GM19240 (cell line): ENCODE data around the gene TMEM218.
"Not testable (repeated sequence)": the region's sequence is repeated elsewhere in the genome, so short reads cannot be mapped to it uniquely, and the experiment has no call there.

Source experiments
- DNase-seq: peaks from one replicate; pipeline ENCODE4 v3.0.0; 2011; ENCODE audit warnings: low spot score; ENCODE audit not compliant: insufficient read length

TMEM218 gene

DNA sequence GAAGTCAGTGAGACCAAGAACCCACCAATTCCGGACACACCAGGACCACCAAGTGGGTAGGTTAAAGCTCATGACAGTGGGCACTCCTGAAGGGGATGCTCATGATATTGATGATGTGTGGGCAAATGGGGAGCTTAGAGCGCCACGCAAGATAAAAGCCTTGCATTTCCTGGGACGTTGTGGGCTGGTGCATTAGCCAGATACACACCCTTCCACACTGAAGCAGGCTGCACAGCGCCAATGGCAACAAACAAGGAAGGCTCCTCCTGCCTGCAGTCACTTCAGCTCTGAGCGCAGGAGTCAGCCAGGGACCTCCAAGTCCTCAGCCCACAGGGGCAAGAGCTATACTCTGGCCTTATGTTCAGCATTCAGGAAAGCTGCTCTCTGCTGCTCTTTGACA is 20.6 kb downstream of the TMEM218 start:
- no peak for DNase-seq

DNA sequence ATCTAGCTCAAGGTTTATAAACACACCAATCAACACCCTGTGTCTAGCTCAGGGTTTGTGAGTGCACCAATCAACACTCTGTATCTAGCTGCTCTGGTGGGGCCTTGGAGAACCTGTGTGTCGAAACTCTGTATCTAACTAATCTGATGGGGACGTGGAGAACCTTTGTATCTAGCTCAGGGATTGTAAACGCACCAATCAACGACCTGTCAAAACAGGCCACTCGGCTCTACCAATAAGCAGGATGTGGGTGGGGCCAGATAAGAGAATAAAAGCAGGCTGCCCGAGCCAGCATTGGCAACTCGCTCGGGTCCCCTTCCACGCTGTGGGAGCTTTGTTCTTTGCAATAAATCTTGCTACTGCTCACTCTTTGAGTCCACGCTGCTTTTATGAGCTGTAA is 21.3 kb downstream of the TMEM218 start:
- DNase-seq: not testable (repeated sequence)

DNA sequence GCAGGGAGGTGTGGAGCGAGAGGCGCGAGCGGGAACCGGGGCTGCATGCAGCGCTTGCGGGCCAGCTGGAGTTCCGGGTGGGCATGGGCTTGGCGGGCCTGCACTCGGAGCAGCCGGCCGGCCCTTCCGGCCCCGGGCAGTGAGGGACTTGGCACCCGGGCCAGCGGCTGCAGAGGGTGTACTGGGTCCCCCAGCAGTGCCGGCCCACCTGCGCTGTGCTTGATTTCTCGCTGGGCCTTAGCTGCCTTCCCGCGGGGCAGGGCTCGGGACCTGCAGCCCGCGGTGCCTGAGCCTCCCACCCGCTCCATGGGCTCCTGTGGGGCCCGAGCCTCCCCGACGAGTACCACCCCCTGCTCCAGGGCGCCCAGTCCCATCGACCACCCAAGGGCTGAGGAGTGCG is 21.9 kb downstream of the TMEM218 start:
- DNase-seq: not testable (repeated sequence)

DNA sequence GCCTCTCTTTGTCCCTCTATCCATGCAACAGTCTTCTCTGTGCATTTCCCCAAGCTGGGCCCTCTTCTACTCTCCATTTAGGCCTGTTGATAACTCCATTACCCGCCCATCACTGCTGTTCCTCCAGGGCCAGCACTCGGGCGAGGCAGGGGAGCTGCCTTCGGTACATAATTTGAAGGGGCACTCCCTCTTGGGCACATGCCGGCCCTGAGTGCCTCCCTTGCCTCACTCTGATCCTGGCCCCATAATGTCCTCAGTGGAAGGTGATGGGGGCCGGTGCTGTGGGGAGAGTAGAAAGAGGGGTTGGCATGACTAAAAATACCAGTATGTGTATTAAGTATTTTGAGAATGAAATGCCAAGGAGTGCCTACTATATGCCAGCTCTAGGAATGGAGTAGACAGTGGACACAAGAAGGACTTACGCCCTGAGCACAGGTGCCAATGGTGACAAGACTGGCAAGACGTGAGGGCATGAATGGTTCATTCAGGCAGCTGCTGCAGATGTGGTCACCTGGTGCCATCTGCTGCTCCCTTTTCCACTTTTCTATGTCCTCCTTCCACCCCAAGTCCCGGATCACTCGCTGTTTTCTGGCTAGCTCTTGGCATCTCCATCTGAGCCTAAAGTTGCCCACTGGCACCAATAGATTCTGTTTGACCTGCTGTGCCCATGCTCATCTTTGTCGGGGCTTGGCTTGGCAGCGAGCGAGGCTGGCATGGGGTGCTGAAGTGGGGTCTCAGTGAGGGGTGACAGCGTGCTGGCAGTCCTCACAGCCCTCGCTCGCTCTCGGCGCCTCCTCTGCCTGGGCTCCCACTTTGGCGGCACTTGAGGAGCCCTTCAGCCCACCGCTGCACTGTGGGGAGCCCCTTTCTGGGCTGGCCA is 22.6 kb downstream of the TMEM218 start:
- no peak for DNase-seq

DNA sequence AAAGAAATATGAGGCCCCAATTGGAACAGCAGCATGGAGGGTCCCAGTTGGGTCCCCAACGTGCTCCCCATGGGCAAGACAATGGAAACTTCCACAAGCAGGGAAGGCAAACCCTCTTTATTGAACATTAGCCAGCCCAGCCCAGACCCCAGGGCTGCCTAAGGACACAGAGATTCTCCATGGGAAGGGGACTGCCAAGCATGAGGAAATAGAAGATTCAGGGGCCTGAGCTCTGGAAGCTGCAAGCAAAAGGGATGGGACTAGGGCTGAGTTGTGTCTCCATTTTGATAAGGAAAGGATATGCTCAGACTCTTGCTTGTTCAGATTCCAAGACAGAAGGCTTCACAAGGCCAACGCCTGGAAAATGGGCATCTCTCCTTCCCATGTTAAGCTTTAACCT is 23.3 kb downstream of the TMEM218 start:
- DNase-seq: no peak

DNA sequence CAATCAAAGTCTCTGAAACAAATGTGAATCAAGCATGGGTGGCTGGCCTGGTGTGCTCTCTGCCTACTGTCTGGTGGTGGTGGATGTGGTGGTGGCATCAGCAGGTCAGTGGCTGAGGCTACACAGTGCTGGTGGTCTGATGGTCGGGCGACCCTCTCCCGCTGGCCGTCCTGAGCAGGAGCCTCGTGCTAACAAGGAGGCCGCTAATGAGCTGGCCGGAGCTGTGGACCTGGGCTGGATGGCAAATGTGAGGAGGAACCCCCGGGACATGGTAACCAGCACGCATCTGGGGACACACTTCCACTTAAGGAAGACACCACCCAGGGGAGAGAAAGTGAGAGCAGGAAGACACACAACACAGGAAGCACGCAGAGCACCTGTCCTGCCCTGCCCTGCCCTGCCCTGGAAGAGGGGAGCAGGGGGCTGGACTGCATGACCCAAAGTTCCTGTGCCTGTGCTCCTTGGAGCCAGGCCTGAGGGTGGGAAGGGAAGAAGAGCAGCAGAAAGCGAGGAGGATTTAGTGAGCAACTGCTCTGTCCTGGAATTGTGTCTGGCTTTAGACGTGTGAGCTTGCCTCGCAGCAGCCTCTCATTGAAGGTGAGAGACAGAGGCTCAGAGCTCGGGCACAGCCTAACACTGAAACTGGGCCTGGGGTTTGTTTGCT is 24.7 kb downstream of the TMEM218 start:
- DNase-seq: no peak

DNA sequence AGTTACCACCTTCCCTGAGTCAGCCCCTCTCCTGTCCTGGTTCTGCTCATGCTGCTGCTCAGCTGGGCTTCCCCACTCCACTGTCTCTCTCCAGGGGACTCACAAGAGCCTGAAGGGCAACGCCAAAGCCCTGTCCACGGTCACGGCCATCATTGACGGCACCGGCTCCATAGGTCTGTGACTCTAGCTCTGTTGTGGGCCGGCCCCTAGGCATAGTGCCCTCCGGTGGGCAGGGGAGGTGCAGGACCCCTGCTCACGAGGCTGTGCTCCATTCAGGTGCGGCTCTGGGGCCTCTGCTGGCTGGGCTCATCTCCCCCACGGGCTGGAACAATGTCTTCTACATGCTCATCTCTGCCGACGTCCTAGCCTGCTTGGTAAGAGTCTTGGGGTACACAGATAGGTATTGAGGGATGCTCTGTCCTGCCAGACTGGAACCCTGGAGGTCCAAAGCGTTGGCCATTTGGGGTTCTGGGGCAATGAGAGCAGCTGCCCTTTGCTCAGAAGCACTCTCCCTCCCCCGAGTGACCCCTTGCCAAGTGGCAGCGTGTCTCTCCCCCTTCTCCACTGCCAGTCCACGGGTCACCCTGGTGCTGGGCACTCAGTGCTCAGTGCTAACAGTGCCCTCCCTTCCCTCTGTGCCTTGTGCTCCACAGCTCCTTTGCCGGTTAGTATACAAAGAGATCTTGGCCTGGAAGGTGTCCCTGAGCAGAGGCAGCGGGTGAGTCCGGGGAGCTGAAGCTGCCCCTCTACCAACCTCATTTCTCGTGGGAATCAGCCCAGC is 25.9 kb downstream of the TMEM218 start:
- DNase-seq: no peak

DNA sequence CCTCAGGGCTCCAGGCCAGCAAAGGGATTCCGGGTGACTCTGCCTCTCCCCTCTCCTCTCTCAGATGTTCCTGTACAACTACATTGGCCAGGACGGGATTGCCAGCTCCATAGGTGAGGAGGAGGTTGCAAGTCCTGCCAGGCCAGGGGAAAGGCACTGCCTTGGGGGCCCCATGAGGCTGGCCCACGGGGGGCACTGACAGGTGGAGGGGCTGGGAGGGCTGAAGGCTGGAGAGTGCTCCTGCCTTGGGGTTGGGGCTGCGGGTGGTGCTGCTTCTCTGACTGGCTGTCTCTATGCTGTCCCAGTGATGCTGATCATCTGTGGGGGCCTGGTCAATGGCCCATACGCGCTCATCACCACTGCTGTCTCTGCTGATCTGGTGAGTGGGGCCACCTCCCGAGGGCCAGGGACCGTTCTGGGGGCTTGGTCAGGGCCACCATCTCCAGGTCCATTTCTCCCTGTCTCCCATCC is 26.6 kb downstream of the TMEM218 start:
- no peak for DNase-seq

DNA sequence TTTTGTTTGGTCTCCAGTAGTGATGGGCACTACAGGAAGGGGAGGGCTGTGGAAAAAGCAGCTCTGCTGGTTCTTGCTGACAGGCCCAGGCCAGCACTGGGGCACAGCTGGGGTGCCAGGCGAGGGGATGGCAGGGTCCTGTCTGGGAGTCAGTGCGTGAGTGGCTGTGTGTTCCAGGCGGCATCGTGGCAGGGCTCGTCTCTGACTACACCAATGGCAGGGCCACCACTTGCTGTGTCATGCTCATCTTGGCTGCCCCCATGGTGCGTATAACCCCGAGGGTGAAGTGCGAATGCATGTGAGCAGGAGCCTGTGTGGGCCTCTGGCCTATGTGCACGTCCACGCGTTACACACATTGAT is 27.4 kb downstream of the TMEM218 start:
- DNase-seq: no peak

DNA sequence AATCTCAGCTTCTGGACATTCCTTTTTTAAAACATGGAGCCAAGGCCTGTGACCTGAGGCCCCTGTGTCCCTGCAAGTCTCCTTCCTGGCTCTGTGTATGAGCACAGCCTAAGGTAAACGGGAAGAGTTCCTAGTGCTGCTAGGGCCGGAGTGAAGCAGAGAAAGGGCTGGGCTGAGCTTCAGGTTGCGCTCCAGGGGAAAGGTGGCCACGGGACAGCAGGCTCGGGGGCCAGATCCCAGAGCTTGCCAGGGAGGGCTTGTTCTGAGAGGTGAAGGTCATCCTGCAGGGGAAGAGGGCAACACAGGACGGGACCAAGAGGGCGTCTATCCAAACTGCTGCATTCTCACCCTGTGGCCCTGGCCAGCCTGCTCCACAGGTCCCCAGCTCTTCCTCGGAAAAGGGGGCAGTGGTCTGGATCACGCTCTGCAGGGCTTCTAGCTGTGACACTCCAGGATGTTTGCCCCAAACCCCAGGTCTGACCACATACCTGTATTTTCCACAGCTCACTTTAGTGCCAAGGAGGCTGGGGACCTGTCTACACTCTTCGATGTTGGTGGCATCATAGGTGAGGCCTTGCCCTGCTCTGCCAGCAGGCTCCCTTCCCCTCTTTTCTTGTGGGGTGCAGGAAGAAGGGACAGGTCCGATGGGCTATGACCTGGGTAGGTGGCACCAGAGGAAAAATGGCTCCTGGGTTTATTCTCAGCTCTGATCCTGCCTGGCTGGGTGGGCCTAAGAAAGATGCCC is 27.9 kb downstream of the TMEM218 start:
- no peak for DNase-seq

DNA sequence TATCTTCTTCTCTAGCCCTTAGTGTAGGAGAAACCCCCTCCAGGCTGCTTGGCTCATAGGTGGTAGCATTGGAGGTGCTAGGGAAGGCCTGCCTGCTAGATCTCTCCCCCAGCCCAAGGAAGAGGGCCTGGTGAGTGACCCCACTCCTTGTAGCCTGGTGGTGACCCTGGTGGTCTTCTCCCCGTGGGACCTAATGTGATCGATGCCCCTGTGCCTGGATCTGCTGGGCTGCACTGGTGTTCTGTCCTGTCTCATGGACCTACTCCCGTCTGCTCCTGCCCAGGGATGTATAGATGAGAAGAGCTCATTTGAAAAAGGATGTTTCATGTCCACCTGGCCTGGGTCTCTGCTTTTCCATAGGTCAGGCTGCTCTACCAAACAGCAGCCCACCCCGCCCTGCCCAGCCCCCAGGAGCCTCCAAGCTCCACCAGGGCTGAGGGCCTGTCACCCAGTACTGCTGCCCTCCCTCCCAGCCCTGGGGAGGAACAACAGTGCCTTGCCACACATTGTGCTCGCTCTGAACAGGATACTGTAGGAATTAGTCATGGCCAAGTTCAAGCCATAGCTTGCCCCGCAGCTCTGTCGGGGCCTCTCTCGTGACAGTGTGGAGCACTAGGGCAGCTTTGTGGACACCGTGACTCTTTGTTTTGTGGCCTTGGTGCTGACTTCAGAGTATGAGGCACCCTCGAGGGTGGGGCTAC is 28.7 kb downstream of the TMEM218 start:
- DNase-seq: no peak

DNA sequence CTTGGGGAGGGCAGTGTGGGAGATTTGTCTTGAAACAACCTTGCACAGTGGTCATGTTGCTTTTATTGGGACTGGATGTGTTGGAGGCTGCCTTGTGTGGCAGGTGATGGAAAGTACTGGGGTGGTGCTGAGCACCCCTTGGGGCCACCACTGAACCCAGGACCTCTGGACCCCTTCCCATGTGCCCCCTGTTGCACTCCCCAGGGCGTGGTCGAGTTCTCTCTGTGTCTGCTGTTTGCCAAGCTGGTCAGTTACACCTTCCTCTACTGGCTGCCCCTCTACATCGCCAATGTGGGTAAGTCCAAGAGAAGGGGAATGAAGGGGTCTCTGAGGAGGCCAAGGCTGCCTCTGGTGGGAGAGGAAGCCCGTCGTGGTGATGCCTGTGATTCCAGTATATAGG is 29.4 kb downstream of the TMEM218 start:
- no peak for DNase-seq

DNA sequence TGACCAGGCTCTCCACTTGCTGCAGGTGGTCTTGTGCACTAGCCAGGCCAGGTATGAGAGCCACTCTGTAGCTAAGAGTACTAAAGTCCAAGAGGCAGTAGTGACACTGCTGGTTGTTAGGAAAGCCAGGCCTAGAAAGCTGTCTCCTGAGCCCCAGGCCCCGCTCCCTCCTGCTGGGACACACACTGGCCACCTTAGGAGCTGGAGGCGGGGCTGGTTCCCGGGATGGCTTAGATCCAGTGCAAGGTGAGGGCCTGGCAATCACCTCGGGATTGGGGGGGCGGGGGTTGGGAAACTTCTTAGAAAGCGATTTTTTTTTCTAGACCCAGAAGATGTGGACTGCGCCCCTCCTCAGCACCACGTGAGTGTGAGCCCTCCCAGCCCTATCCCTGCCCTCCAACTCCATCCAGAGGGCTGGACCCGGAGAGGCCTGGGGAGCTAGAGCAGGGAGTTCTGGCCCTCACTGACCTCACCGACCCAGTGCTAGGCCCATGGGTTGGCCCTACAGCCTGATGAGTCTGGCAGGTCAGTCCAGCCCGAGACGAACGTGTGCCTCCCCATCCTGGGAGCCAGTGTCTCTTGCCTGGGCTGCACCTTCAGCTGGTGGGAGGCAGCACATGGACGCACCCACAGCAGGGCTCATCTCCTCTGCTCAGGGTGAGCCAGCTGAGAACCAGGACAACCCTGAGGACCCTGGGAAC is 30.2 kb downstream of the TMEM218 start:
- no peak for DNase-seq

DNA sequence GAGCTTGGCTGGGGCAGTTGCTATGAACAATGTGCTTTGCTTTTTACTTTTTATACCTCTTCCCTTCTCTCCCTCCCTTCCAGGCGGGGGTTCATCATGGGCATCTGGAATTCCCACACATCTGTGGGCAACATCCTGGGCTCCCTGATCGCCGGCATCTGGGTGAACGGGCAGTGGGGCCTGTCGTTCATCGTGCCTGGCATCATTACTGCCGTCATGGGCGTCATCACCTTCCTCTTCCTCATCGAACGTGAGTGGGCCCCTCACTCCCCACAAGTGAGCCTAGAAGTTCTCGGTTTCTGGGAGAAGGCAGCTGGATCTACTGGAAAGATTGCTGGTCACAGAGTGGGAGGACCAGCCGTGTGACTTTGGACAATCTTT is 30.9 kb downstream of the TMEM218 start:
- no peak for DNase-seq

DNA sequence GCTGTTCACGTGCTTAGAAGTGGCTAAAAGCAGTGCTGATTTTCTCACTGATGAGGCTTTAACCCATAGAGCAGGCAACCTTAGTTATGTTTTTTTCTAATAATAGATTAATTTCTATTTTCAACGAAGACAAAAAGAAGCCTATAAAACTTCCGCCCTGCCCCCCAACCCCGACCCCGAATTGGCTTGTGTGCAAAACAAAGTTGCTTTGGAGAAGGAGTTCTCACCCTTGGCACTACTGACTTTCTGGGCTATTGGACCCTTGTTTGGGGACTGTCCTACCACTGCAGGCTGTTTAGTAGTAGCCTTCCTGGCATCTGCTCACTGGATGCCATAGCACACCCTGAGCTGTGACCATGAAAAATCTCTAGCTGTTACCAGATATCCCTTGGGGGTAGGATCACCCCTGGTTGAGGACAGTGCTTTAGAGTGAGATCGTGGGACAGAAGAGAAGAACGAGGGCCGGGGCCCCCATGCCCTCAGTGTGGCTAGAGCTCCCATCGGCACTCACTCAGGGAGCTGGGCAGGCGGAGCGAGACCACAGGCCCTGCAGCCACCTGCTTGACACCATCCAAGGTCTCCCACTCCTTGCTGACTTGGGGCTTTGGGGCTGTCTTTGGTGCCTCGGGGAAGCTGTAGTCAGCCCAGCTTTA is 31.4 kb downstream of the TMEM218 start:
- DNase-seq: no peak

DNA sequence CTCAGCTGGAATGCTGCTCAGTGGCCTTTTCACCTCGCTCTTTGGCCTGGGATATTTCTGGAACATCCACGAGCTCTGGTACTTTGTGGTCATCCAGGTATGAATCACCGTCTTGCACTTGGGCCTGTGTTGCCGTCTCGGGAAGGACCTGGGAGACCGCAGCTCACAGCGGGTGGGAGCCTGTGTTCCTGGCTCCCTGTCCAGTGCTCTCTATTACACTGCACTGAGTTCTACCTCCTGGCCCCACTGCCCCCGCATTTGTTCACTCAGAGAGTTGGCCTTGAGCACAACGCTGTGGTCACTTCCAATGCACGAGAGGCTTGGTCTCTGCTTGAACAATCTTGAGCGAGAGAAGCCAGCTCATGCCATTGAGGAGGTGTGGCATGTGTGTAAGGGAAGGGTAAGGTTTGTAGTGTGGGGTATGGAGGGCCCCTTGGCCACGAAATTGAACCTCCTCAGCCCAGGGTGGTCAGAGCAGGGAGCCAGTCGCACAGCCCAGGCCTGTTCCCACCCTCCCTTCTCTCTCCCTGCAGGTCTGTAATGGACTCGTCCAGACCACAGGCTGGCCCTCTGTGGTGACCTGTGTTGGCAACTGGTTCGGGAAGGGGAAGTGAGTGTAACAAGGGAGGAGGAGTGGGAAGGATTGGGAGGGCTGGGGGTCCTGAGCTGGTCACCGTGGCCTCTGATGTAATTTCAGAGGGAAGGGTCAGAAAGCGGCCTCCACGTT is 32.1 kb downstream of the TMEM218 start:
- DNase-seq: no peak

DNA sequence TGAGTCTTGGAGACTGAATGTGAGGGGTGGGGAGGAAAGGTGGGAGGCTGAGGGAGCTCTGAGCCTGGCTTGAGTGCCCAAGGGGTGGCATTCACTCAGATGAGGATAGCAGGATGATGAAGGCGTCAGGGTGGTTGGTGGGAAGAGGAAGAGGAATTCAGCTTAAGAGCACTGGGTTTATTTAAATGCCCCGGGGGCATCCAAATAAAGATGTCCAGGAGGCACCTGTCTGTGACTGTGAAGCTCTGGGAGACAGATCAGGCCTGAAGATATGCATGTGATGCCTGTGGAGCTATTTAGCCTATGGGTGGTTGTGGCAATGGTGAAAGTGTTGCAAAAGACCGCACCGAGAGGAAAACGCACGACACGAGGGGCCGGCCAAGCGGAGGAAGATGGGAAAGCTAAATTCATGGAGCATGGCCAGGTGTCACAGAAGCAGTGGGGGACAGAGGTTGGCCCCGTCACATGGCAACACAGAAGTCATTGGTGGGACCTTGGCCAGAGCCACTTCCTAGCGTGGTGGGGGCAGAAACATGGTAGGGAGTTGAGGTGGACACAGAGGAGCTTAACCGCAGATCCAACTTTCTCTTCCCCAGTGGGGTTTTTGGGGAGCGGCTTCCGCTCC is 32.8 kb downstream of the TMEM218 start:
- no peak for DNase-seq

DNA sequence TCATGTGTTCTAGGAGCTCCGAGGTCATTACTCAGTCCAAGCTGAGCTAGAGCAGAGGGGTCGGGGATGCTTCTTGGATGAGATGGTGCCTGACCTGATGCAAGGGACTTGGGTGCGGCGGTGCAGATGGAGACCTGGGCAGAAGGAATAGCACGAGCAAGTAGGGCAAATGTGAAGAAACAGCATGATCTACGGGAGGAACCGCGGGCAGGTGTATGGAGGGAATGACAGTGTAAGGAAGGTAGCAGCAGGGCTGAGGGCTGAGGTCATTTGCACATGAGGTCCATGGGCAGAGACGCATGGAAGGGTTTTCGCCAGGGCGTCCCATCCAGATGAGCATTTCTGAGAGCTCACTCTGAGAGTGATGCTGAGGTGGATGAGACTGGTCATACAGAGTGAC is 33.4 kb downstream of the TMEM218 start:
- no peak for DNase-seq
